Activated CD4-positive, alpha-beta T cell treated with anti-CD3 and anti-CD28 coated beads for 1 hour (primary cell): ENCODE data around the gene ARTN.

Experiments used
- DNase-seq: peaks from one replicate; pipeline ENCODE4 v3.0.0-alpha.2; 2020

ARTN gene

DNA sequence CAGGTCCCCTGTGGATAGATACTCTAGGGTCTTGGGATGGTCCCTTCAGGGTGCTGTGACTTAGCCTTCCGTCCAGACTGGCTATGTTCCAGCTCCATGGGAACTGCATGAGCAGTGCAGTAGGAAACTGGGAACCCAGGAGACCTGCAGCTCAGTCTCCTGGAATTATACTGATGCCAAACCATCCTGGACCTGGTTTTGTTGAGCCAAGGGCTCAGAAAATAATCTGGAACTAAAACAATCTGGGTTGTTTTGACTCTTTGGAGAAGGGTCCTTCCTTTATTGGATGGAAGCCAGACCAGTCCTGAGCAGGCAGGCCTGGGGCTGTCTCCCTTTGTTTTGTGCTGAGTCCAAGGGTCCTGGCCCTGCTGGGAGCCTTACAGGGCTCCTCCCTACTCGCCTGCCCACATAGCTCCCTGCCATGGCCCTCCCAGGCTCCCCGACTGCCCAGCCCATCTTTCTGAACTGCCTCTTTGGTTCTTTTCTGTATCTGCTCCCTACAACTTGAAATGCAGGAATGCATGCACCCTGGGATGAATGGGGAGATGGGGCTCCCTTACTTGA, 14.4 kb downstream of the ARTN start:
- no peak for DNase-seq

DNA sequence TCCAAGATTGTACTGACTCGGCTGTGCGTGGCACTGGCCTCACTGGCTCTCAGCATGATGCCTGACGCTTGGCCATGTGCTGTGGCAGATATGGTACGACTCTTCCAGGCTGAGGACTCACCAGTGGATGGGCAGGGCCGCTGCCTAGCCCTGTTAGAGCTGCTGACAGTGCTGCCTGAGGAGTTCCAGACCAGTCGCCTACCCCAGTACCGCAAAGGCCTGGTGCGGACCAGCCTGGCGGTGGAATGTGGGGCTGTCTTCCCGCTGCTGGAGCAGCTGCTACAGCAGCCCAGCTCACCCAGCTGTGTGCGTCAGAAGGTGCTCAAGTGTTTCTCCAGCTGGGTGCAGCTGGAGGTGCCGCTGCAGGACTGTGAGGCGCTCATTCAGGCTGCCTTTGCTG, 16.1 kb downstream of the ARTN start:
- no peak for DNase-seq

DNA sequence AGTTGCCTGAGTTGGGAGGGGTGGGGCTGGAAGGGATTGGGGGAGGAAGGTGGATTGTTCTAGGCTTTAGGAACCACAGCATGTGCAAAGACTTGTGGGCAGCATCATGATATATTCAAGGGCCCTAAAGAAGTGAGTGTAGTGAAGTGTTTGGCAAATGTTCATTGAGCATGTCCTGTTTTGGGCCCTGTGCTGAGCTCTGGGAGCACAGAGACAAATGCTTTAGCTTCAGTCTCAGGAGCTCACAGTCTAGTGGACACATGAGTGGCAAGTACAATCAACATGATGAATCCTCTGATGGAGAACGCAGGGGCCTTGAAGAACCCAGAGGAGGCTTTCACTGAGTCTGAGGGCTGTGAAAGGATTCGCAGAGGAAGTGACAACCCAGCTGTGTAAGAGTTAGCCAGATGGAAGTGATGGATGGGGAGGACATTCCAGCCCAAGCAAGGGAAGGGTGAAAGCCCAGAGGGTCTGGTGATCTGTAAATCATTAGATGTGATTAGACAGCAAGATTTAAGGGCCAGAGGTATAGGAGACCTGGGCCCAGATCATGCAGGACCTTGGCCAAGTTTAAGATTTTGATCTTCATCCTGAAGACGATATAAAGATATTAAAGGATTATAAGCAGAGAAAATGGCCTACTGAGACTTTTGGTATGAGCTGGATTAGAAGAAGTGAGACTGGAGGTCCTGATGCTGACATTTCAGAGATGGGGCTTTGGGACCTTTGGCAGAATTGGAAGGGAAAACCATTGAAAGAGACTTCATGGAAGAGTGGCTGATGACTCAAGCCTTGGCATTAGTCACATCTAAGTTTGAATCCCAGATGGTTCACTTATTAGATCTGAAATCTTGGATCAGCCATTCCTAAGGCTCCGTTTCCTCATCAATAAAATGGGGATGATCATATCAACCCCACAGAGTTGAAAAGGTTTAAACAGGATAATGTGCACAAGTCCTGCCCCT, 17.7 kb downstream of the ARTN start:
- no peak for DNase-seq

DNA sequence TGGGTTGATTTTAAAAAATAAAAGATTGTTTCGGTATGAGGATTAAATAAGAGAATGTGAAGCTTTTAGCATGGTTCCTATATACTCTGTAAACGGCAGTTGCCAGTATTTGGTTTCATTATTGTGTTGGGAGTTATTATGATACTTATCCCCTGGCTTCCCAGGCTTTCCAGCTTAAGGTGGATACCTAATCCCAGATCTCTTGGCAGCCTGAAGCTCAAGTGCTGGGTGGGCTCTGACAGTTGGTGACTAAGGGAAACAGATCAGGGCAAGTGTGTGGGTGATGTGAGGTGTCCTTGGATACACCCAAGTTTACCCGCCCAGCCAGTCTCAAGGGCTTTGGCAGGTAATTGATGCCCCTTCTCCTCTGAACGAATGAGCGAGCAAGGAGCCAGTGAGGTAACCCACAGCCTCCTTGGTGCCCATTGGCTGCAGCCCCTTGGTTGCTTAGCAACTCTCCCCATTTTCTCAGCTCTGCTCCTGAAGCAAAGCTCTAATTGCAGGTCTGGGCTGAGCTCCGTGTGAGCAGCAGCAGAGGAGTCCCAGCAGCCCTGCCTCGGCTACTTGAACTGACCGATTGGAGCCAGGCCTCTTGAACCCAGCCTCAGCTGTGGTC, 19.2 kb downstream of the ARTN start:
- no peak for DNase-seq

DNA sequence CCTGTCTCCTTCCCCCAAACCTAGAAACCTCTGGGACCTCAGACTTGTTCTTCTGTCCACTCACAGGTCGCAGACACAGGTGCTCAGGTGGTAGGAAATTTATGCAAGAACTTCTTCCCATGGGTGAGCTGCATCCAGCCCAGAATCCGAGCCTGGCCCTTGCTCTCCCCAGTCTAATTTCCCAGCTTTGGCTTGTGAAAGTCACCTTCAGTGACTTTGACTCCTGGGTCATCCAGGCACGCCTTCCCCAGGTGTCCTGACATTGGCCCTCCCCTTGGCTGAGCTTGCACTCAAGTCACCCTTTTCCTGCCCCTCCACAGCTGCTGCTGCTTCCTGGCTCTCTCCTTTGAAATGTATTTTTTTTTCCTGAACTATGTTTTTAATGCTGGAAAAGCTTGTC, 19.8 kb downstream of the ARTN start:
- no peak for DNase-seq

DNA sequence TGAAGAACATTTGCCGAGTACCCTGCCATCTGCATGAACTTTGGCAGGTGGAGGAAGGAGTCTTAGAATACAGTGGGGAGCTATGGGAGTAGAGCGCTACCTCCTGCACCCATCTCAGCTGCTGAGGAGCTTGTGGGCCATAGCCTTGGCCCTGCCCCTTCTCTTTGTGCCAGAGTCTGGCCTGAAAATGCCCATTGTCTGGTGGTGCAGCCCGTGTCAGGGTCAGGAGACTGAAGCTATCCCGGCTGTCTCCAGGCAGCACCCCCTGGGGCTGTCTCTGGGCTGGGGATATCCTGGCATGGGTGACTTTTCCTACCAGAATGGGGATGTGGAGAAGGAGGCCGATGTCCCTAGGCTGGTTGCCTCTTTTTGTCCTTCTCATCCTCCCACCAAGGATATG, 20.4 kb downstream of the ARTN start:
- DNase-seq: no peak

DNA sequence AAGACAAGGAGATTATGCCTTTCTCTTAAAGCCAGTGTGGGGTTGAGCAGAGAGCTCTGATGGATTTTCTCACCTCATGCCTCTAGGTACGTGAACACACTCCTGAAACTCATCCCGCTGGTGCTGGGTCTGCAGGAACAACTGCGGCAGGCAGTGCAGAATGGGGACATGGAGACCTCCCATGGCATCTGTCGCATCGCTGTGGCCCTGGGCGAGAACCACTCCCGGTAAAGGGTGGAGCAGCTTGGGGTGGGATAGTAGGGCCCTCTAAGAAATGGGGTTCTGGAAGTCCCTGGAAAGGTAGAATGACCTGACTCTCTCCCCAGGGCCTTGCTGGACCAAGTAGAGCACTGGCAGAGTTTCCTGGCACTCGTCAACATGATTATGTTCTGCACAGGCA, 22.6 kb downstream of the ARTN start:
- no peak for DNase-seq

DNA sequence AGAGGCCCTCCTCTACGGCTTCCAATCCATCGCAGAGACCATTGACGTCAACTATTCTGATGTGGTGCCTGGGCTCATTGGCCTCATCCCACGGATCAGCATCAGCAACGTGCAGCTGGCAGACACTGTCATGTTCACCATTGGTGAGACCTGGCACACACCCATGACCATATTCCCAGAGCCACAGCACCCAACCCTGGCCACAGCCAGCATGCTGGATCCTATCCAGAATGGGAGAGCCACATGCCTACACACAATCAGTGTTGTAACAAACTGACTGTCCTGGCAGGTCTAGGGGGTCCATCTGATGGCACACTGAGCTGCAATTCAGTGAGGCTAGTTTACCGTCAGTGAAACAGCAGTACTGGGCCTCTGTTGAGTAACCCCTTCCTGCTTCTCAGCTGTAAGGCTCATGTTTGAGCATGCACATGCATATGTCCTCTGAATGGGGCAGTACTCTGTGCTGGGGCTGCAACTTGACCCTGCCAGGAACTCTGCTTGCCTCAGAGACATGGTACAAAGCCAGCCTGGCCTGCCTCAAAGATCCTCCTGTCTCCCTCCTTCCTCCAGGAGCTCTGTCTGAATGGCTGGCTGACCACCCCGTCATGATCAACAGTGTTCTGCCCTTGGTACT, 23.9 kb downstream of the ARTN start:
- DNase-seq: no peak

DNA sequence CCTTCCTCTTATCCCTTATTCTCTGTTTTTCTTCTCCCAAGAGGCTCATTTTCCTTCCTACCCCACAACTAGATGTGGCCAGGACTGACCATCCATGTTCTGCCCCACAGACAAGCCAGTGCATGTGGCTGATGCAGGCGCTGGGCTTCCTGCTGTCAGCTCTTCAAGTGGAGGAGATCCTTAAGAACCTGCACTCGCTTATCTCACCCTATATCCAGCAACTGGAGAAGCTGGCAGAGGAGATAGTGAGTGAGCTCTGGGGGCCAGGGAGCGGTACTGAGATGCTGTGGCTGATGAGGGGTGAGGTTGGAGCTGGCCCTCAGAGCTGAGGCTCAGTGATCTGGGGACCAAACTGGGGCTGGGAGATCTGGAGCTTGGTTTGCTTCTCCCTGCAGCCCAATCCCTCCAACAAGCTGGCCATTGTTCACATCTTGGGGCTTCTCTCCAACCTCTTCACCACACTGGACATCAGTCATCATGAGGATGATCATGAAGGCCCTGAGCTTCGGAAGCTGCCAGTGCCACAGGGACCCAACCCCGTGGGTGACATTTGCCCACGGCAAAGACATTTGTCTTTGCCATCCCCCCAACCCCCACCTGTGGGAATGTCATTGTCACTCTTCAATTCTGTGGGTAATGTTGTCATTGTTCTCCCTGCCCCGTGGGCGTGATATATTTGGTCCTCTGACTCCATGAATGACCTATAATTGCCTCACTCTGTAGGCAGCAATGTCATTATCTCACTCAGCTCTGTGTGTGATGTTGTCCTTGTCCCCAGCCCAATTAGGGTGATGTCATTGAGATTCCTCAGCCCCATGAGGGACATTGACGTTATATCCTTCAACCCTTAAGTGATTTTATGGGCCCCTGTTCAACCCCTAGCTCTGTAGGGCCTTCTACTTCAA, 25.0 kb downstream of the ARTN start:
- no peak for DNase-seq

DNA sequence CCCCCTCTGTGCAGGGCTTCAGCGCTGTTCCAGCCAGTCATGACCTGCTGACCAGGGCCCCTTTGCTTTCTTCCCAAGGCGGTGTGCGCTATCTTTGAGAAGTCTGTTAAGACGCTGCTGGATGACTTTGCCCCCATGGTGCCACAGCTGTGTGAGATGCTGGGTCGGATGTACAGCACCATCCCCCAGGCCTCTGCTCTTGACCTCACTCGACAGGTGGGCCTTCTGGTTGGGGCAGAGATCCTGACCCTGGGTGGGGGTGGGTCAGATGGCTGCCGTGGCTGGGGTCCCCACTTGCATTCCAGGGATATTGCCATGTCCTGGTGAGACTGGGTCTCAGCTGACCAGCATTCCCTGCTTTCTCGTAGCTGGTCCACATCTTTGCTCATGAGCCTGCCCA, 27.2 kb downstream of the ARTN start:
- no peak for DNase-seq

DNA sequence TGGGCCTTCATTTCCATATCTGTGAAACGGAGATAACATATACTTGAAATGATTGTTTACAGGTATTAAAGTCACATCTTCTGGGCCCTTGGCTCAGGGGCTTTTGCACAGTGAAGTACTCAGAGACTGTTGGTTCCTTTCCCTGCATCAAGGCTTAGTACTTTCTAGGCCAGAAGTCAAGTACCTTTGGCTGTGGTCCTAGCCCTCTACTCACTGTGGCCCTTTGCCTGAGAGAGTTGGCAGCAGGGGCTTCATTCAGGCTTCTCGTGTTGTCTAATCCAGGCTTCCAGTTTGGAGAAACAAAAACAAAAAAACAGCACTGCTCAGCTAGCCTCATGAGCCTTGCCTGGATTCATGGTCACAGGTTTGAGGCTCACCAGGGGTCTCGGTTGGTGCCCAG, 28.1 kb downstream of the ARTN start:
- no peak for DNase-seq

DNA sequence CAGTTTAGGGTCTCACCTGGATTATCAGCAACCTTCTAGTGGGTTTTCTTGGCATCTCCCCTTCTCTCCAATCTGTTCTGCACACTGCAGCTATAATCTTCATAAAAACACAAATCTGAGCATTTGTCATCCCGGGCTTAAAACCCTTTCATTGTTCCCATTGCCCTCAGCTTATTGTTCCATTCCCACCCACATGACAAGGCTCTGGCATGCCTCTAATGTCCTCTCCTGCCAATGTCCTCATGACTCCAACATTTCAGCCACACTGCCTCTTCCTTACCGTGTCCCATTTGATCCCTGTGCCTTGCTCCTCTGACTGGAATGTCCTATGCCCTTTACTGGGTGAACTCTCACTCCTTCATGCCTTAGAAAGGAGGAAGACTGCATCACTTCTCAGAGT, 28.7 kb downstream of the ARTN start:
- no peak for DNase-seq

DNA sequence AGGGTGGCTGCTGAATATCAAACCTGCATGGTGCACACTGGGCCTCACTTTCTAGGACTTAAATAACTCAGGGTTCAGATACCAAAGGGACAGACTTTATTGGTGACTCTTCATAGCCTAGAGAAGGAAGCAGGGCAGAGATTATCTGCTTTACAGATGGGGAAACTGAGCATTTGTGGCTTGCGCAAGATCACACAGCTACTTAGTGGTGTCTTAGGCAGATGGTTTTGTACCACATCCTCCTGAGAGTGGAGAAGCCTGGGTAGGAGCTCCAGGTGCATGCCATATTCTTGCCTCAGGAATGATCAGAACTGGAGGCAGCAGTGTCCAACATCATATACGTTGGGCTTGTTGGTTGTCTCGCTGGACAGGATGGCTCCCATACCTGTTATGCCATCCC, 29.4 kb downstream of the ARTN start:
- DNase-seq: no peak

DNA sequence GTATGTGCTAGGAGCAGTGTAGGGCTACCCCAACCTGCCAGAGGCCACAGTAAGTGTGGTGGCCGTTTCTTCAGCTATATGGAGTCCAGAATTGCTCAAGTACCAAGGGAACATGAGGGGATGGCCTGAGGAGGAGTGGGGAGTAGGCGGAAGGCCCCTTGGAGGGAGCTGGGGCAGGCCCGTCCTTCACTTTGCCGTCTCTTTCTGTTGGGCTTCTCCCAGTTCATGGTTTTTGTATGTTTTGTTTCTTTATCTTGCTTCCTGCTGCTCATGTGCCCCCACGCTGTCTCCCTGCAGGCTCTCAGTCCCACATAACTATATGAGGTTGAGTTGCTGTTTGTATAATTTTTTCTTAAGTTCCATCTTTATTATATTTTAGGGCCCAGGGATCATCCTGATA, 30.3 kb downstream of the ARTN start:
- DNase-seq: no peak

DNA sequence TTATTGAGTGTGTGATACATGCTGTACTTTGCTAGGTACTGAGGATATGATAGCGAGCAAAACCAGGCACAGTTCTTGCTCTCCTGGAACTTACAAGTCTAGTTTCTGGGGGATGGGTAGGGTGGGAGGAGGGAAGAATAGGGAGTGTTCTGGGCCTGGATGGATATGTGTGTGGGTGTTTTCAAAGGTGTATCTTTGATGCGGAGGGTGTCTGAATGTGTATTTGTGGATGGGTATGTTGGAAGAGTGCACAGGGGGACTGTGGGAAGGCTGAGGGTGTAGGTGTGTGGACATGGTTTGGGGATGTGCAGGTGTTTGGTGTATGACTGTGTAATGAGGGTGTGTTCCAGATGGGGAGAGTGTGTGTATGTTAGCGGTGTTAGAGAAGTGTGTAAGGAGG, 31.7 kb downstream of the ARTN start:
- no peak for DNase-seq

DNA sequence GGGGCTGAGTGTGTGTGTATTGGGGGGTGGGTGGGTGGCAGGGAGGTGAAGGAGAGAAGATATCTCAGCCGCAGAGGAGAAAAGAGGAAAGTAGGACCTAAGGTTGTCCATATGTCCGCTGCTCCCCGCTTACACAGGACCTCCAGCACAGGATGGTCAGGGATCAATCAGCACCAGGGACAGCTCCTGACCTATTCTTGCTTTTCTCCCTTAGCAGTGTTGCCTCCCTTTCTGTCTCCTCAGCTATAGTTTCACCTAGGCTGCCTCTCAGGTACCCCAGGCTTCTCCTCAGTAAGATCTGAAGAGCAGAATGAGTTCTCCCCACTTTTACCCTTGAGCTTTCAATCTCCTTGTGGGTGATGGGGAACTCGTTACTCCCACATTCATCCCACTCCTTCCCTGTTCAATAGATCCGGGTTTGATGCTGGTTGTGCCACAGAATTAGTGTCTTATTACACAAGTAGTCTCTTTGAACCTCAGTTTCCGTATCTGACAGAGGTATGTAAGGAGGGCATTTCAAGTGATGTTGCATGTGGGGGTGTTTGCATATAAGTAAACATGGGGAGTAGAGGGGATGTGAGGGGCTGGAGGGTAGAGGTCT, 34.8 kb downstream of the ARTN start:
- DNase-seq: no peak

DNA sequence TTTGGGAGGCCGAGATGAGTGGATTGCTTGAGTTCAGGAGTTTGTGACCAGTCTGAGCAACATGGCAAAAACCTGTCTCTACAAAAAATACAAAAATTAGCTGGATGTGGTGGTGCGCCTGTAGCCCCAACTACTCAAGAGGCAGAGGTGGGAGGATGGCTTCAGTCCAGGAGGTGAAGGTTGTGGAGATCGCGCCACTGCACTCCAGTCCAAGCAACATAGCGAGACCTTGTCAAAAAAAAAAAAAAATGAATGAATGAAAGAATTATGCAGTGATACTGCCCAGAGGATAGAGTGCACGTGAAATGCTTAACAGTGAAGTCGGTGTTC, 35.8 kb downstream of the ARTN start:
- DNase-seq: no peak

DNA sequence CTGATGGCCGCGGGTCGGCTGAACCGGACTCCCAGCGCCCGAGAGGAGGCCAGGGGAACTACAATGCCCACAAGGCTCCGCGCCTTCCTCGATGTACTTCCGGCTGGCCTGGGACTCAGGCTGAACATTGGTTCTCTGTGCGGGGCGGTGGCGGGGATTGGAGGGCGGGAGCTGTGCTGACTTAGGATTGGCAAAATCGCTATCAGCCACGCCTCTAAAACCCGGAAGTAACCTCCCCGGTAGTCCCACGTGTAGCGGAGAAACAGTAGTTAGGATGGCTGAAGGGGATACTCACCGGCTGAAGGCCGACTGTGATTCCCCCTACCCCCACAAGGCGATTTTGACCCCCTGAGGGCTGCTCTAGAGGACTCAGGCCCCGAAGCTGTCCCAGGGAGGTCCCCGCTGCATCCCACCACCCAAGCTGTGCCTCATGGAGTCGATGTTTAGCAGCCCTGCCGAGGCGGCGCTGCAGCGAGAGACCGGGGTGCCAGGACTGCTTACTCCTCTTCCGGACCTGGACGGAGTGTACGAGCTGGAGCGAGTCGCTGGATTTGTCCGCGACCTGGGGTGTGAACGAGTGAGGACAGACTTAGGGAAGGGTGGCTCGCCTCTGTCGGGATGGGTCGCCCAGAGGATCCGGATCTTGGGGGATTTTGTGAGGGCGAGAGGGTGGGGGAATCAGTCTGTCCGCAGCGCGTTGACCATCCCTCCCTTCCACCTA, 36.3 kb downstream of the ARTN start, which contains the start of gene DPH2:
DPH2 (plus strand) TSS at position 265 of the 721 bp plus-strand sequence; CDS start at position 431, 166 bp downstream.
- peak; percentile 90 for DNase-seq

DNA sequence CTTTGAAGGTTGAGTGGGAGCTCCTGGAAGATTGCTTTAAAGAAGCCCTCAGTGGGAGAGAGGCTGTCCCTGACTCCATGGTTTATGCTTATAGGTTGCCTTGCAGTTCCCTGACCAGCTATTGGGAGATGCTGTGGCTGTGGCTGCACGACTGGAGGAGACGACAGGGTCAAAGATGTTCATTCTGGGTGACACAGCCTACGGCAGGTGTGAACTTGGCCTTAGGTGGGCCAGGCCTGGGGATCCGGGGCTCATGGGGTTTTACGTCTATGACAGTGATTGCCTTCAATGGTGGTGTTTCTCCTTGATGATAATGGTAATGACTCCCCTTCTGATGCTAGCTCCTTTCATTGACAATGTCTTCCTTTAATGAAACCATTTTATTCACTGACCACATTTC, 36.9 kb downstream of the ARTN start:
- no peak for DNase-seq

DNA sequence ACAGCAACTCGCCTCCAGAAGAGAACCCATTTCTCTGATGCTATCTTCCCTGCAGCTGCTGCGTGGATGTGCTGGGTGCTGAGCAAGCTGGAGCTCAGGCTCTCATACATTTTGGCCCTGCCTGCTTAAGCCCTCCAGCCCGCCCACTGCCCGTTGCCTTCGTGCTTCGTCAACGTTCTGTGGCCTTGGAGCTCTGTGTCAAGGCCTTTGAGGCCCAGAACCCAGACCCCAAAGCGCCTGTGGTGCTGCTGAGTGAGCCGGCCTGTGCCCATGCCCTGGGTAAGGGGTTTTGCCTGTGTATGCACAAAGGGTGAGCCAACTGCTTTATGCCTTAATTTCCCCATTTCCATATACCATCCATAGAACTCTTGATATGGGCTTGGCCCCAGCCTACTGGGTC, 37.3 kb downstream of the ARTN start:
- DNase-seq: no peak

DNA sequence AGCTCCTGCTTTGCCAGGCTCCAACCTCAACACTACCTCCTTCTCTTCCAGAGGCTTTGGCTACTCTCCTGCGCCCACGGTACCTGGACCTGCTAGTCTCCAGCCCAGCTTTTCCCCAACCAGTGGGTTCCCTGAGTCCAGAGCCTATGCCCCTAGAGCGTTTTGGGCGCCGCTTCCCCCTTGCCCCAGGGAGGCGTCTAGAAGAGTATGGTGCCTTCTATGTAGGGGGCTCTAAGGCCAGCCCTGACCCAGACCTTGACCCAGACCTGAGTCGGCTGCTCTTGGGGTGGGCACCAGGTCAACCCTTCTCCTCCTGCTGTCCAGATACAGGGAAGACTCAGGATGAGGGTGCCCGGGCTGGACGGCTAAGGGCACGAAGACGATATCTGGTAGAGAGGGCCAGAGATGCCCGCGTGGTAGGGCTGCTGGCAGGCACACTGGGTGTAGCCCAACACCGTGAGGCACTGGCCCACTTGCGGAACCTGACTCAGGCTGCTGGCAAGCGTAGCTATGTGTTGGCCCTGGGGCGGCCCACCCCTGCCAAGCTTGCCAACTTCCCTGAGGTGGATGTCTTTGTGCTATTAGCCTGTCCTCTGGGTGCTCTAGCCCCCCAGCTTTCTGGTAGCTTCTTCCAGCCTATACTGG, 37.9 kb downstream of the ARTN start:
- DNase-seq: no peak
